Measurements from ENCODE around the gene SMG6.

SMG6 gene

GRCh38 chr17:2303204-2304188 lies at the start of gene SMG6, which contains the start of gene SRR:
TSS of gene SMG6 (minus strand) at chr17:2303785. CDS start at chr17:2303720, 65 bp downstream.
TSS of gene SRR (plus strand) at chr17:2303950. CDS start at chr17:2315561, 11,611 bp downstream.
- peak; percentile 94 for DNase-seq
- TF ChIP-seq CTCF (IDR thresholded peaks at IDR 0.05): no peak
- H3K27me3 Mint-ChIP-seq (ENCODE audit: low read depth, poor library complexity): no peaks in the 10 kb centered on the region

DNA sequence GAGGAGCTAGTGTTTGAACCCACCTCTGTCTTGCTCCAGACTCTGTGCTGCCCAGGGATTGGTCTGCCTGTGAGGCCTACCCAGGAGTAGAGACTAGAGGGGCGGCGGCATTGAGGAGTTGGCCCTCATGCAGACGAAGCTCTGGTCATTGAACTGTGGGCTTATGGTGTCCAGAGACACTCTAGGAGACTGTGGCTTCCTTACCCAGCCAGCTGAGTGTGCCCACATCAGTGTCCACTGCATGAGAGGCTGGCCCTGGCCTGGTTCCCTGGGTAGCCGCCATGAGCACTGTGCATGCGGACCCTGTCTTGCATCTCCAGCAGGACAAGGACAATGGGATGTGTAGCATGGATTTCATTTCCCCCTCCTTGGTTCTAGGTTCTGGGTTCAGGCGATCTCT lies 47.7 kb upstream of the SMG6 start:
- no peaks in the 10 kb centered on the region for H3K27me3 Mint-ChIP-seq (ENCODE audit: low read depth, poor library complexity)
- no peak overlapping the region for H3K4me3 Mint-ChIP-seq
- peaks cover 31% of the 10 kb centered on the region for H3K4me1 Mint-ChIP-seq
- no peaks in the 10 kb centered on the region for H3K36me3 Mint-ChIP-seq (ENCODE audit: low read depth)
- DNase-seq: no peak
- no peak overlapping the region for H3K27ac Mint-ChIP-seq
- H3K9me3 Mint-ChIP-seq: no peaks in the 10 kb centered on the region
- no peak for TF ChIP-seq CTCF (IDR thresholded peaks at IDR 0.05)

More at GRCh38 chr17:2303204-2304188, at the start of gene SMG6, which contains the start of gene SRR:
- H3K4me3 Mint-ChIP-seq: peak within 1 kb of the TSS; percentile 90
- peak within 1 kb of the TSS; percentile 87 for H3K27ac Mint-ChIP-seq
- H3K9me3 Mint-ChIP-seq: peaks cover 4% of the 10 kb centered on the region
- peaks cover 24% of the 10 kb centered on the region for H3K4me1 Mint-ChIP-seq
- peaks cover 48% of the 10 kb centered on the region for H3K36me3 Mint-ChIP-seq (ENCODE audit: low read depth)

DNA sequence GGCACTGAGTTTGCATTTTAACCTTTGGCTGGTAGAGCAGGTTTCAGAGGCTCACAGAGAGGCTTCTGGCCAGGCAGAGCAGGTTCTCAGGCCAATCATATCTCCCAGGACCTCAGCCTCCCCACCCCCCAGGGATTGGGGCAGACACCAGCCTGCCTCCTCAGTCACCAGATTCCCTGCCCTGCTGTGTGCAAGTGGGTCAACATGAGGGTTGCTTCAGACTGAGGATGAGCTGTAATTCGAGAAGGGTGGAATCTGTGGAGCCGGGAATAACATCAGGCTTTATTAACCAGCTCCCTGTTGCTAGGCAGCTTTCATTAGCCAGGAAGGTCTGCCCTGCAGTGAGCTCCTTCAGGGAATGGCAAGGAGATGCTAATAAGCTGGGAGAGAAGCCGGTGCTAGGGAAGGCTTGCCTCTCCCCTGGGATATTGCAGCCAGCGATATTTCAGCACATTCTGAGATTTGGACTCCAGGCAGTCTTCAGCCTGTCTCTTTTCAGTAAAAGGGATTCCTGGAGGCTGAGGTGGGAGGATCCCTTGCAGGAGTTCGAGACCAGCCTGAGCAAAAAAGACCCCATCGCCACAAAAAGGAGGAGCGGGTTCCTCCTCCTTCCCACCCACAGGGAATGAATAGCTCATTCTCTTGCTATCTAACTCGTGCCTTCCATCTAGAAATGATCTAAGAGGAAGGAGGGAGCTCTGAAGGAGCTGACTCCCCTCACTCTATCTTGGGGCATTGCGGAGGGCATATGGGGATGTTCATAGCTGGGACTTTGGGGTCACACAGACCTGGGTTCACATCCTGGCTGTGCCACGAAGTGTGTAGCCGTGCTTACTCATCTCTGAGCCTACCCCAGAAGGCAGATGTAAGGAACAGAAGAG lies 44.5 kb upstream of the SMG6 start:
- DNase-seq: peak; percentile 47
- H3K9me3 Mint-ChIP-seq: no peaks in the 10 kb centered on the region
- H3K36me3 Mint-ChIP-seq (ENCODE audit: low read depth): peaks cover 12% of the 10 kb centered on the region
- peaks cover 3% of the 10 kb centered on the region for H3K27me3 Mint-ChIP-seq (ENCODE audit: low read depth, poor library complexity)
- peak overlapping the region; percentile 93 for H3K27ac Mint-ChIP-seq
- peaks cover 39% of the 10 kb centered on the region for H3K4me1 Mint-ChIP-seq
- TF ChIP-seq CTCF (IDR thresholded peaks at IDR 0.05): no peak
- peak overlapping the region; percentile 34 for H3K4me3 Mint-ChIP-seq

DNA sequence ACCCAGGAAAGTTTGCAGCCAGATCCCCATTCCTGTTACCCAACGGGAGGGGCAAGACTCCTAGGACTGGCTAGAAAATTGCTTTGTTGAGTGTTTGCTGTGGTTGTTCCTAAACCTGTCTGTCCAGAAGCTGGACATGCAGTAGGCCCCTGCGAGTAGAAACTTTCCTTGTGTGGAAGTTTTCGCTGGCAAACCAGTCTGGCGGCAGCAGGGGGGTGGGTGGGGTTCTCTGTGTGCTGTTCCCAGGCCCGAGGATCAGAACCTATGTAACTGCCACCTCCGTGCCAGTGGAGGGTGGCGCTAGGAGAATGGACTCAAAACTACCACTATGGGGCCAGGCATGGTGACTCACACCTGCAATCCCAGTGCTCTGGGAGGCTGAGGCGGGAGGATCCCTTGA lies 42.9 kb upstream of the SMG6 start:
- no peak for DNase-seq
- peaks cover 29% of the 10 kb centered on the region for H3K4me1 Mint-ChIP-seq
- H3K36me3 Mint-ChIP-seq (ENCODE audit: low read depth): peaks cover 18% of the 10 kb centered on the region
- H3K27ac Mint-ChIP-seq: peak overlapping the region; percentile 64
- H3K4me3 Mint-ChIP-seq: no peak overlapping the region
- H3K9me3 Mint-ChIP-seq: no peaks in the 10 kb centered on the region
- TF ChIP-seq CTCF (IDR thresholded peaks at IDR 0.05): no peak
- H3K27me3 Mint-ChIP-seq (ENCODE audit: low read depth, poor library complexity): peaks cover 3% of the 10 kb centered on the region

GRCh38 chr17:2344528-2344927 lies 40.9 kb upstream of the SMG6 start:
- no peak for TF ChIP-seq CTCF (IDR thresholded peaks at IDR 0.05)
- Mint-ChIP-seq H3K27ac (no peak overlapping the region), H3K9me3 (no peaks in the 10 kb centered on the region), H3K4me3 (no peak overlapping the region), H3K4me1 (peaks cover 28% of the 10 kb centered on the region), H3K36me3 (ENCODE audit: low read depth) (peaks cover 19% of the 10 kb centered on the region), H3K27me3 (ENCODE audit: low read depth, poor library complexity) (peaks cover 3% of the 10 kb centered on the region)
- no peak for DNase-seq

Data from nephron progenitor cell (in vitro differentiated cells).